HL-60 (cell line): ENCODE data around the gene COL4A2.

Experiments
- DNase-seq, 2 experiments: peaks; one replicate each; pipeline ENCODE4 v3.0.0-alpha.2; 2010 to 2020; ENCODE audit warnings: low read depth in 1 of 2, low spot score in 1 of 2
- H3K27ac ChIP-seq: fragments of 250-450 bp; sonication (Bioruptor Pico); replicated peaks from 2 replicates; pipeline ENCODE4 v1.5.1; 2020; ENCODE audit warnings: mild to moderate bottlenecking, moderate library complexity
- H3K27me3 ChIP-seq: fragments of 250-450 bp; sonication (Bioruptor Pico); 2 replicates; pipeline ENCODE4 v1.5.1; 2021; ENCODE audit warnings: mild to moderate bottlenecking, moderate library complexity; ENCODE audit not compliant: insufficient read depth, poor library complexity, severe bottlenecking
- H3K4me3 ChIP-seq: replicated peaks from 2 replicates; pipeline ENCODE4 v1.5.1; 2011; ENCODE audit warnings: mild to moderate bottlenecking, control low read depth, low read length; ENCODE audit not compliant: insufficient read depth
- CTCF ChIP-seq: IDR thresholded peaks from one replicate; pipeline ENCODE4 v1.5.1; 2011; ENCODE audit warnings: low read length, control low read depth, inconsistent platforms; ENCODE audit not compliant: insufficient read depth
- GABPA ChIP-seq: IDR thresholded peaks from 2 replicates; pipeline ENCODE4 v1.6.1; 2012; ENCODE audit warnings: low read depth
- POLR2AphosphoS5 ChIP-seq: IDR thresholded peaks from 2 replicates; pipeline ENCODE4 v1.6.1; 2012; ENCODE audit warnings: low read depth
- REST ChIP-seq: IDR thresholded peaks from 2 replicates; pipeline ENCODE4 v1.6.1; 2012; ENCODE audit warnings: low read depth; ENCODE audit not compliant: insufficient replicate concordance
- SPI1 ChIP-seq: IDR thresholded peaks from 2 replicates; pipeline ENCODE4 v1.6.1; 2012; ENCODE audit warnings: low read depth, mild to moderate bottlenecking, borderline replicate concordance

Gene COL4A2

GRCh38 chr13:110330491-110331011 lies 23.5 kb downstream of the COL4A2 start:
- DNase-seq: no peak
- Histone ChIP-seq H3K4me3 (no peak overlapping the region), H3K27ac (no peak overlapping the region), H3K27me3 (peaks cover 14% of the 10 kb centered on the region)
- TF ChIP-seq GABPA (no peak), SPI1 (no peak), REST (no peak), CTCF (no peak), POLR2AphosphoS5 (no peak)

GRCh38 chr13:110331362-110331761 lies 24.3 kb downstream of the COL4A2 start:
- TF ChIP-seq CTCF (no peak), GABPA (no peak), POLR2AphosphoS5 (no peak), REST (no peak), SPI1 (no peak)
- H3K27ac ChIP-seq: no peak overlapping the region
- no peak overlapping the region for H3K4me3 ChIP-seq
- no peak for DNase-seq
- peaks cover 12% of the 10 kb centered on the region for H3K27me3 ChIP-seq

GRCh38 chr13:110332750-110333149 lies 25.7 kb downstream of the COL4A2 start:
- no peak for DNase-seq
- no peak overlapping the region for H3K4me3 ChIP-seq
- TF ChIP-seq GABPA (no peak), CTCF (no peak), POLR2AphosphoS5 (no peak), SPI1 (no peak)
- peaks cover 4% of the 10 kb centered on the region for H3K27me3 ChIP-seq
- no peak overlapping the region for H3K27ac ChIP-seq

GRCh38 chr13:110333837-110334236 lies 26.8 kb downstream of the COL4A2 start:
- TF ChIP-seq SPI1: no peak
- TF ChIP-seq POLR2AphosphoS5: no peak
- no peak for TF ChIP-seq REST
- TF ChIP-seq CTCF: no peak
- TF ChIP-seq GABPA: no peak
- H3K27me3 ChIP-seq: peaks cover 2% of the 10 kb centered on the region
- DNase-seq: no peak
- no peak overlapping the region for H3K4me3 ChIP-seq
- no peak overlapping the region for H3K27ac ChIP-seq
